Endothelial cell of umbilical vein (primary cell): ENCODE results near the gene RSKR.

Experiments
- CTCF ChIP-seq, 2 donors: IDR thresholded peaks; 1 replicate in 1 of 2; 2 replicates in 1 of 2; pipeline ENCODE4 v1.5.1; 2011; ENCODE audit warnings: low read length in 2 of 2, mild to moderate bottlenecking in 2 of 2, moderate library complexity in 2 of 2, control low read depth in 1 of 2, inconsistent platforms in 1 of 2, low read depth in 1 of 2; ENCODE audit not compliant: insufficient read depth in 1 of 2; ENCODE audit errors: extremely low read depth in 1 of 2
- EZH2 ChIP-seq: IDR thresholded peaks from 2 replicates; pipeline ENCODE4 v1.6.1; 2012; ENCODE audit warnings: borderline replicate concordance, low read depth, mild to moderate bottlenecking, moderate library complexity, low read length, inconsistent platforms; ENCODE audit not compliant: severe bottlenecking
- FOS ChIP-seq: IDR thresholded peaks from 2 replicates; pipeline ENCODE4 v1.6.1; 2011; ENCODE audit warnings: mild to moderate bottlenecking, low read length, moderate library complexity, borderline replicate concordance; ENCODE audit not compliant: insufficient read depth
- GATA2 ChIP-seq: IDR thresholded peaks from 2 replicates; pipeline ENCODE4 v1.7.0; 2011; ENCODE audit warnings: low read depth, mild to moderate bottlenecking, moderate library complexity, mixed read lengths, low read length; ENCODE audit not compliant: insufficient read length, insufficient read depth
- JUN ChIP-seq: IDR thresholded peaks from 2 replicates; pipeline ENCODE4 v1.6.1; 2011; ENCODE audit warnings: borderline replicate concordance, low read depth; ENCODE audit not compliant: insufficient read length, insufficient read depth
- POLR2A ChIP-seq: IDR thresholded peaks from 2 replicates; pipeline ENCODE4 v1.6.1; 2012; ENCODE audit warnings: low read depth, mild to moderate bottlenecking, control low read depth, low read length
- POLR2AphosphoS5 ChIP-seq: IDR thresholded peaks from 2 replicates; pipeline ENCODE4 v1.6.1; 2012; ENCODE audit warnings: low read depth, mild to moderate bottlenecking, control low read depth, low read length, moderate library complexity; ENCODE audit not compliant: insufficient read depth
- TF ChIP-seq, protein P1 (sequence below): IDR thresholded peaks from 2 replicates; pipeline ENCODE4 v1.6.1; 2011; ENCODE audit not compliant: insufficient read depth, insufficient read length

GRCh38 chr17:28582513-28582912 lies 31.5 kb downstream of the RSKR start:
- TF ChIP-seq JUN, result no peak
- TF ChIP-seq POLR2AphosphoS5, result no peak
- no peak for TF ChIP-seq CTCF (IDR thresholded peaks at IDR 0.05; ENCODE audit: extremely low read depth in 1 of 2, insufficient read depth in 1 of 2, low read depth in 1 of 2, low read length in 2 of 2)
- TF ChIP-seq, protein P1, sequence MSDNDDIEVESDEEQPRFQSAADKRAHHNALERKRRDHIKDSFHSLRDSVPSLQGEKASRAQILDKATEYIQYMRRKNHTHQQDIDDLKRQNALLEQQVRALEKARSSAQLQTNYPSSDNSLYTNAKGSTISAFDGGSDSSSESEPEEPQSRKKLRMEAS, result no peak
- TF ChIP-seq EZH2, result no peak
- TF ChIP-seq POLR2A, result no peak
- no peak for TF ChIP-seq GATA2
- TF ChIP-seq FOS, result no peak
